ENCODE results near the gene TMEM42. TPM values are rescaled to one million over a fixed set of nuclear protein-coding genes. Genes with fewer than 3 reads are reported as not detected.
"Not testable (repeated sequence)": the region's sequence is repeated elsewhere in the genome, so short reads cannot be mapped to it uniquely, and the experiment has no call there.

The TMEM42 gene
- polyA plus RNA-seq, 4 donors: 6.2 to 19.4 (median 14.3) TPM

GRCh38 chr3:44832965-44833364 is 28.7 kb upstream of the TMEM42 start:
- no peak overlapping the region for H3K27ac ChIP-seq (ENCODE audit: low read depth in 1 of 3, low read length in 2 of 3)
- FAIRE-seq: no peak
- H3K27me3 ChIP-seq (ENCODE audit: control insufficient read depth in 3 of 3, insufficient read depth in 3 of 3, low read length in 3 of 3): no peaks in the 10 kb centered on the region
- no peaks in the 10 kb centered on the region for H3K4me1 ChIP-seq (ENCODE audit: control insufficient read depth in 3 of 3, insufficient read depth in 2 of 3, low read depth in 1 of 3, low read length in 2 of 3)
- WGBS, 3 donors: 85 to 100% (median 96%) methylated on average over 2 of the region's 2 CpGs
- peaks cover 2 to 7% (median 2%) of the 10 kb centered on the region in 3 donors for H3K36me3 ChIP-seq (ENCODE audit: control insufficient read depth in 3 of 3, insufficient read depth in 2 of 3, low read depth in 1 of 3, low read length in 3 of 3)
- DNase-seq: no peak
- H3K9me3 ChIP-seq (ENCODE audit: control insufficient read depth in 2 of 2, insufficient read depth in 1 of 2, low read depth in 1 of 2, low read length in 1 of 2): peaks cover 0 to 10% of the 10 kb centered on the region in 2 donors
- no peak overlapping the region for H3K4me3 ChIP-seq (ENCODE audit: low read depth in 1 of 3, low read length in 3 of 3)

- no peak for DNase-seq
- WGBS, 3 donors: 90 to 93% (median 92%) methylated on average over 7 of the region's 7 CpGs
- Histone ChIP-seq H3K27ac (ENCODE audit: low read depth in 1 of 3, low read length in 2 of 3) (no peak overlapping the region), H3K27me3 (ENCODE audit: control insufficient read depth in 3 of 3, insufficient read depth in 3 of 3, low read length in 3 of 3) (no peaks in the 10 kb centered on the region), H3K4me3 (ENCODE audit: low read depth in 1 of 3, low read length in 3 of 3) (no peak overlapping the region), H3K36me3 (ENCODE audit: control insufficient read depth in 3 of 3, insufficient read depth in 2 of 3, low read depth in 1 of 3, low read length in 3 of 3) (peaks cover 2 to 7% (median 2%) of the 10 kb centered on the region in 3 donors), H3K4me1 (ENCODE audit: control insufficient read depth in 3 of 3, insufficient read depth in 2 of 3, low read depth in 1 of 3, low read length in 2 of 3) (no peaks in the 10 kb centered on the region), H3K9me3 (ENCODE audit: control insufficient read depth in 2 of 2, insufficient read depth in 1 of 2, low read depth in 1 of 2, low read length in 1 of 2) (peaks cover 0 to 10% of the 10 kb centered on the region in 2 donors)
- FAIRE-seq: no peak
Observed at GRCh38 chr3:44833394-44833793, 28.3 kb upstream of the TMEM42 start.

- WGBS, 3 donors: 98 to 99% (median 98%) methylated on average over 3 of the region's 3 CpGs
- Histone ChIP-seq H3K36me3 (ENCODE audit: control insufficient read depth in 3 of 3, insufficient read depth in 2 of 3, low read depth in 1 of 3, low read length in 3 of 3) (peaks cover 0 to 11% (median 2%) of the 10 kb centered on the region in 3 donors), H3K27ac (ENCODE audit: low read depth in 1 of 3, low read length in 2 of 3) (no peak overlapping the region), H3K27me3 (ENCODE audit: control insufficient read depth in 3 of 3, insufficient read depth in 3 of 3, low read length in 3 of 3) (no peaks in the 10 kb centered on the region), H3K9me3 (ENCODE audit: control insufficient read depth in 2 of 2, insufficient read depth in 1 of 2, low read depth in 1 of 2, low read length in 1 of 2) (peaks cover 0 to 10% of the 10 kb centered on the region in 2 donors), H3K4me1 (ENCODE audit: control insufficient read depth in 3 of 3, insufficient read depth in 2 of 3, low read depth in 1 of 3, low read length in 2 of 3) (no peaks in the 10 kb centered on the region), H3K4me3 (ENCODE audit: low read depth in 1 of 3, low read length in 3 of 3) (no peak overlapping the region)
- no peak for DNase-seq
- no peak for FAIRE-seq
Observed at GRCh38 chr3:44835684-44836083, 26.0 kb upstream of the TMEM42 start.

- Histone ChIP-seq H3K9me3 (ENCODE audit: control insufficient read depth in 2 of 2, insufficient read depth in 1 of 2, low read depth in 1 of 2, low read length in 1 of 2) (no peaks in the 10 kb centered on the region), H3K36me3 (ENCODE audit: control insufficient read depth in 3 of 3, insufficient read depth in 2 of 3, low read depth in 1 of 3, low read length in 3 of 3) (peaks cover 0 to 7% (median 2%) of the 10 kb centered on the region in 3 donors), H3K4me3 (ENCODE audit: low read depth in 1 of 3, low read length in 3 of 3) (no peak overlapping the region), H3K27me3 (ENCODE audit: control insufficient read depth in 3 of 3, insufficient read depth in 3 of 3, low read length in 3 of 3) (no peaks in the 10 kb centered on the region), H3K4me1 (ENCODE audit: control insufficient read depth in 3 of 3, insufficient read depth in 2 of 3, low read depth in 1 of 3, low read length in 2 of 3) (no peaks in the 10 kb centered on the region), H3K27ac (ENCODE audit: low read depth in 1 of 3, low read length in 2 of 3) (no peak overlapping the region)
- 83 to 94% (median 91%) methylated on average over 2 of the region's 2 CpGs for WGBS, 3 donors
- no peak for FAIRE-seq
- no peak for DNase-seq
Observed at GRCh38 chr3:44842376-44842775, 19.3 kb upstream of the TMEM42 start.

GRCh38 chr3:44845528-44846520 is 15.9 kb upstream of the TMEM42 start:
- WGBS, 3 donors: 78 to 92% (median 91%) methylated on average over 7 of the region's 7 CpGs
- no peaks in the 10 kb centered on the region for H3K4me1 ChIP-seq (ENCODE audit: control insufficient read depth in 3 of 3, insufficient read depth in 2 of 3, low read depth in 1 of 3, low read length in 2 of 3)
- no peaks in the 10 kb centered on the region for H3K9me3 ChIP-seq (ENCODE audit: control insufficient read depth in 2 of 2, insufficient read depth in 1 of 2, low read depth in 1 of 2, low read length in 1 of 2)
- FAIRE-seq: no peak
- no peak for DNase-seq
- H3K27ac ChIP-seq (ENCODE audit: low read depth in 1 of 3, low read length in 2 of 3): no peak overlapping the region
- no peaks in the 10 kb centered on the region for H3K27me3 ChIP-seq (ENCODE audit: control insufficient read depth in 3 of 3, insufficient read depth in 3 of 3, low read length in 3 of 3)
- no peak overlapping the region for H3K4me3 ChIP-seq (ENCODE audit: low read depth in 1 of 3, low read length in 3 of 3)
- H3K36me3 ChIP-seq (ENCODE audit: control insufficient read depth in 3 of 3, insufficient read depth in 2 of 3, low read depth in 1 of 3, low read length in 3 of 3): peaks cover 0 to 3% (median 2%) of the 10 kb centered on the region in 3 donors

- Histone ChIP-seq H3K36me3 (ENCODE audit: control insufficient read depth in 3 of 3, insufficient read depth in 2 of 3, low read depth in 1 of 3, low read length in 3 of 3) (peaks cover 0 to 2% (median 0%) of the 10 kb centered on the region in 3 donors), H3K4me1 (ENCODE audit: control insufficient read depth in 3 of 3, insufficient read depth in 2 of 3, low read depth in 1 of 3, low read length in 2 of 3) (no peaks in the 10 kb centered on the region), H3K9me3 (ENCODE audit: control insufficient read depth in 2 of 2, insufficient read depth in 1 of 2, low read depth in 1 of 2, low read length in 1 of 2) (no peaks in the 10 kb centered on the region), H3K27ac (ENCODE audit: low read depth in 1 of 3, low read length in 2 of 3) (no peak overlapping the region), H3K27me3 (ENCODE audit: control insufficient read depth in 3 of 3, insufficient read depth in 3 of 3, low read length in 3 of 3) (no peaks in the 10 kb centered on the region), H3K4me3 (ENCODE audit: low read depth in 1 of 3, low read length in 3 of 3) (no peak overlapping the region)
- no peak for DNase-seq
- FAIRE-seq: no peak
- WGBS, 3 donors: 42 to 97% (median 80%) methylated on average over 1 of the region's 1 CpG
Observed at GRCh38 chr3:44848634-44849033, 13.1 kb upstream of the TMEM42 start.

GRCh38 chr3:44856663-44857062 is 5.0 kb upstream of the TMEM42 start:
- not testable (repeated sequence) for FAIRE-seq; H3K27me3 ChIP-seq (ENCODE audit: control insufficient read depth in 3 of 3, insufficient read depth in 3 of 3, low read length in 3 of 3); H3K4me3 ChIP-seq (ENCODE audit: low read depth in 1 of 3, low read length in 3 of 3); H3K9me3 ChIP-seq (ENCODE audit: control insufficient read depth in 2 of 2, insufficient read depth in 1 of 2, low read depth in 1 of 2, low read length in 1 of 2); H3K27ac ChIP-seq (ENCODE audit: low read depth in 1 of 3, low read length in 2 of 3); DNase-seq; H3K36me3 ChIP-seq (ENCODE audit: control insufficient read depth in 3 of 3, insufficient read depth in 2 of 3, low read depth in 1 of 3, low read length in 3 of 3); H3K4me1 ChIP-seq (ENCODE audit: control insufficient read depth in 3 of 3, insufficient read depth in 2 of 3, low read depth in 1 of 3, low read length in 2 of 3)
- WGBS, 3 donors: 98 to 99% (median 98%) methylated on average over 6 of the region's 6 CpGs

- no peak for DNase-seq
- Histone ChIP-seq H3K36me3 (ENCODE audit: control insufficient read depth in 3 of 3, insufficient read depth in 2 of 3, low read depth in 1 of 3, low read length in 3 of 3) (peaks cover 0 to 5% (median 0%) of the 10 kb centered on the region in 3 donors), H3K27ac (ENCODE audit: low read depth in 1 of 3, low read length in 2 of 3) (no peak overlapping the region), H3K4me3 (ENCODE audit: low read depth in 1 of 3, low read length in 3 of 3) (no peak overlapping the region), H3K9me3 (ENCODE audit: control insufficient read depth in 2 of 2, insufficient read depth in 1 of 2, low read depth in 1 of 2, low read length in 1 of 2) (peaks cover 0 to 3% of the 10 kb centered on the region in 2 donors), H3K27me3 (ENCODE audit: control insufficient read depth in 3 of 3, insufficient read depth in 3 of 3, low read length in 3 of 3) (no peaks in the 10 kb centered on the region), H3K4me1 (ENCODE audit: control insufficient read depth in 3 of 3, insufficient read depth in 2 of 3, low read depth in 1 of 3, low read length in 2 of 3) (peaks cover 0 to 4% (median 0%) of the 10 kb centered on the region in 3 donors)
- FAIRE-seq: no peak
- WGBS, 3 donors: 93 to 96% (median 95%) methylated on average over 4 of the region's 4 CpGs
Observed at GRCh38 chr3:44860117-44860516, 1.6 kb upstream of the TMEM42 start.

Data from small intestine (tissue), 7 donors.